Bronchial epithelial cell (primary cell): ENCODE results near the gene MICAL2. TPM values are rescaled to one million over a fixed set of nuclear protein-coding genes. Genes with fewer than 3 reads are reported as not detected.

Source experiments
- DNase-seq: peaks from one replicate; pipeline ENCODE4 v3.0.0-alpha.2; 2010; ENCODE audit warnings: low read depth
- FAIRE-seq: peaks from 2 replicates; lab custom pipeline; 2011; peaks lifted over from hg19 to GRCh38; lab: Jason Lieb, UNC
- H3K27me3 ChIP-seq: 2 replicates; pipeline ENCODE4 v1.5.1; 2011; ENCODE audit warnings: low read length; ENCODE audit not compliant: control insufficient read depth, insufficient read depth
- H3K36me3 ChIP-seq: 2 replicates; pipeline ENCODE4 v1.5.1; 2011; ENCODE audit warnings: low read length; ENCODE audit not compliant: control insufficient read depth, insufficient read depth
- H3K4me3 ChIP-seq: 2 replicates; pipeline ENCODE4 v1.5.1; 2011; ENCODE audit warnings: mild to moderate bottlenecking, low read depth, low read length, control low read depth
- total RNA-seq: library from RNA; depleted of rRNA; stranded (reverse); fragments of >200 nt; gene quantifications from 2 replicates; pipeline ENCODE4 v1.2.1, GENCODE V29; 2014
- TF ChIP-seq, protein P1 (sequence below): IDR thresholded peaks from 2 replicates; pipeline ENCODE4 v1.5.1; 2011; ENCODE audit warnings: mild to moderate bottlenecking, moderate library complexity, low read length, control low read depth, inconsistent platforms; ENCODE audit not compliant: insufficient read depth, severe bottlenecking

Gene MICAL2
- total RNA-seq, 1 donor from 2014 or later: 75.0 TPM

GRCh38 chr11:12070446-12071267 is 39.7 kb upstream of the MICAL2 start:
- no peaks in the 10 kb centered on the region for H3K27me3 ChIP-seq
- TF ChIP-seq, protein P1, sequence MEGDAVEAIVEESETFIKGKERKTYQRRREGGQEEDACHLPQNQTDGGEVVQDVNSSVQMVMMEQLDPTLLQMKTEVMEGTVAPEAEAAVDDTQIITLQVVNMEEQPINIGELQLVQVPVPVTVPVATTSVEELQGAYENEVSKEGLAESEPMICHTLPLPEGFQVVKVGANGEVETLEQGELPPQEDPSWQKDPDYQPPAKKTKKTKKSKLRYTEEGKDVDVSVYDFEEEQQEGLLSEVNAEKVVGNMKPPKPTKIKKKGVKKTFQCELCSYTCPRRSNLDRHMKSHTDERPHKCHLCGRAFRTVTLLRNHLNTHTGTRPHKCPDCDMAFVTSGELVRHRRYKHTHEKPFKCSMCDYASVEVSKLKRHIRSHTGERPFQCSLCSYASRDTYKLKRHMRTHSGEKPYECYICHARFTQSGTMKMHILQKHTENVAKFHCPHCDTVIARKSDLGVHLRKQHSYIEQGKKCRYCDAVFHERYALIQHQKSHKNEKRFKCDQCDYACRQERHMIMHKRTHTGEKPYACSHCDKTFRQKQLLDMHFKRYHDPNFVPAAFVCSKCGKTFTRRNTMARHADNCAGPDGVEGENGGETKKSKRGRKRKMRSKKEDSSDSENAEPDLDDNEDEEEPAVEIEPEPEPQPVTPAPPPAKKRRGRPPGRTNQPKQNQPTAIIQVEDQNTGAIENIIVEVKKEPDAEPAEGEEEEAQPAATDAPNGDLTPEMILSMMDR: no peak
- H3K4me3 ChIP-seq: no peak overlapping the region
- no peak for FAIRE-seq
- no peaks in the 10 kb centered on the region for H3K36me3 ChIP-seq
- DNase-seq: no peak

DNA sequence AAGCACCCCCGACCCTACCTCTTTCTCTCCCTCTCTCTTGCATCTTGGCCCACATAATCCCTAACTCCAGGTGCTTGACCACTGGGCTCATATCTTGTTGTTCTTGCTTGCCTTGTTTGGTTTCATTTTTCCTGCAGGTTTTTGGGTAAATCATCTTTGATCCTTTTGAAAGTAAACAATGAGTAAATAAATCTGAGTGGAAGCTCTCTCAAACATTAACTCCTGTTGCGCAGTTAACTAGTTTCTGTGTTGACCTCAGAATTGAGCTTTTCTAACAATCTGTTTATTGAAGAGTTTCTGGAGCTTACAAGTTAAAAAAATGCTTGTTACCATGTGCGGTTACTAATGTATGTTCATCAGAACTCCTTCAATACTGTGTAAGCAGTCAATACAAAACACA is 38.8 kb upstream of the MICAL2 start:
- no peak for FAIRE-seq
- no peaks in the 10 kb centered on the region for H3K36me3 ChIP-seq
- H3K27me3 ChIP-seq: no peaks in the 10 kb centered on the region
- no peak overlapping the region for H3K4me3 ChIP-seq
- DNase-seq: no peak
- TF ChIP-seq, protein P1: no peak

DNA sequence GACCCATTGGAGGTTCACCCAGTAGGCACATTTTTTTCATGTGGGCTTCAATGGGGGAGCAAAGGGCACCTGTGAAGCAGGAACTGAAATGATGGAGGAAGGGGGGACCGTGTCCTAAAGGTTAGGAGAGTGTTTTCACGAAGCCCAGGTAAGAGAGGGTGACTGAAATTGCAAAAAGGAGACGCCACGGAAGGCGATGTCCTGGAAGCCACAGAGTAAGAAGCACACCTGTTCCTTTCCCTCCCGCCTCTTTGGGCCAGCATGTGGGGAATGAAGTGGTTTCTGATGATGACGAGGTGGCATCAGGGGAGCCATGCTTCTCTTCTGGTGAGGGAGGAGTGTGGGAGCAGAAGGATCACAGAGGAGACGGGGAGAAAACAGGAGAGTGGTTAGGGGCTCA is 37.0 kb upstream of the MICAL2 start:
- H3K36me3 ChIP-seq: no peaks in the 10 kb centered on the region
- no peaks in the 10 kb centered on the region for H3K27me3 ChIP-seq
- DNase-seq: no peak
- FAIRE-seq: no peak
- H3K4me3 ChIP-seq: no peak overlapping the region
- TF ChIP-seq, protein P1: no peak

DNA sequence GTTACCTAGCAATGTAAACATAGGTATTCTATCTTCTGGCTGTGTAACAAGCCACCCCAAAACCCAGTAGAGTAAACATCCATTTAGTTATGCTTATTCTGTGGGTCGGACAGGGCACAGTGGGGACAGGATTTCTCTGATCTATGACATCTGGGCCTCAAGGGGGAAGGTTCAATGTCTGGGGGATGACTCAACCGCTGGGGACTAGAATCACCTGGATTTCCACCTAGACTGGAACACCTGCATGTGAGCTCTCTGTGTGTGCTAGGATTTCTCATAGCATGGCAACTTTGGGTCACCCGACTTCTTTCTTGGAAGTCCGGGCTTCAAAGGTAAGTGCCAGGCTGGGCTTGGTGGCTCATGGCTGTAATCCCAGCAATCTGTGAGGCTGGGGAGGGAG is 36.5 kb upstream of the MICAL2 start:
- no peak for DNase-seq
- no peaks in the 10 kb centered on the region for H3K36me3 ChIP-seq
- no peak for FAIRE-seq
- H3K4me3 ChIP-seq: no peak overlapping the region
- TF ChIP-seq, protein P1: no peak
- H3K27me3 ChIP-seq: no peaks in the 10 kb centered on the region

DNA sequence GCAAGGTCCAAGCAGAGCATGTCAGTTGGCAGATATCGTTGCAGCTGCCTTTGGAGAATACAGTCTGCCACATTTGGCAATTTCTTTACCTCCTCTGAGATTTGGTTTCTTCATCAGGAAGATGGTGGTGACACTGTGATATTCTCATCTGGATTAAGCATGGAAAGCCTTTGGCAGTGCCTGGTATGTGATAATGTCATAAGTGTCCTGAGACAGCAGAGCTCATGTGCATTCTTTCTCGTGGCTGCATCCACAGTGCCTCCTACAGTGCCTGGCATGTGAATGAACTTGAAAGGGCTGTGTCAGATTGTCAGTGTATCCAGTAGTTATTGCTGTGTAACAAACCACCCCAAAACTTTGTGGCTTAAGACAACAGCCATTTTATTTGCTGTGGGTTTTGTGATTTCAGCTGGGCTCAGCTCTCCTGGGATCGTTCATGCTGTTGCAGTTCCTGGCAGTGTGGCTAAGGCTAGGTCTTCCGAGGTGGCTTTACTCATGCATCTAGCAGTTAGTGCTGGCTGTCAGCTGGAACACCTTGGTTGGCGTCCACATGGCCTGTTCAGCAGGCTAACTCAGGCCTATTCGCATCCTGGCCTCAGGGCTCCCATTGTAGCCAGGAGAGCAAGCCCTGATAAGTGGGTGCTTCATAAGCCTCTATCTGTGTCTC is 35.7 kb upstream of the MICAL2 start:
- no peak for DNase-seq
- Histone ChIP-seq H3K4me3 (no peak overlapping the region), H3K27me3 (no peaks in the 10 kb centered on the region), H3K36me3 (no peaks in the 10 kb centered on the region)
- FAIRE-seq: peak; percentile 28
- TF ChIP-seq, protein P1: no peak
